ENCODE results near the gene ACKR3. TPM values are rescaled to one million over a fixed set of nuclear protein-coding genes. Genes with fewer than 3 reads are reported as not detected.

The ACKR3 gene
- total RNA-seq, 1 experiment from 2014 or later, result 19.6 TPM

GRCh38 chr2:236574000-236574399, 4.4 kb downstream of the ACKR3 start:
- no peaks in the 10 kb centered on the region; the same call in 1 of the 2 replicates for H4K20me1 ChIP-seq (ENCODE audit: insufficient read depth)
- peaks cover 60% of the 10 kb centered on the region for H3K27me3 ChIP-seq (ENCODE audit: insufficient read depth, low read depth)
- H3F3A ChIP-seq (ENCODE audit: insufficient read depth, low read depth), result no peaks in the 10 kb centered on the region
- H3K79me2 ChIP-seq (ENCODE audit: low read depth), result no peaks in the 10 kb centered on the region
- DNase-seq, result no peak
- no peaks in the 10 kb centered on the region for H3K36me3 ChIP-seq (ENCODE audit: low read depth)
- H3K9me3 ChIP-seq (ENCODE audit: insufficient read depth, low read depth), result no peaks in the 10 kb centered on the region
- POLR2A ChIA-PET (ENCODE audit: unreplicated experiment), result interaction anchor here (0.6 kb wide), 1 partner anchor 42 kb away, joined by 4 read pairs; no protein-coding TSS in a partner anchor
- no peak overlapping the region for H2AFZ ChIP-seq
- intact Hi-C loops (cut with micrococcal nuclease; ENCODE audit: unreplicated experiment), result no loop called here
- CTCF ChIA-PET, result no interaction called here
- H3K27ac ChIP-seq, result no peak overlapping the region
- H3K9me2 ChIP-seq (ENCODE audit: insufficient read depth), result no peaks in the 10 kb centered on the region
- peaks cover 5% of the 10 kb centered on the region; the same call in 1 of the 2 replicates for H3K4me1 ChIP-seq (replicated peaks; ENCODE audit: insufficient read depth)
- H3K4me2 ChIP-seq, result no peak overlapping the region
- no TSS peak for BruUV-seq (replicated peaks)
- TF ChIP-seq EZH2 (IDR thresholded peaks at IDR 0.05; ENCODE audit: low read depth), result no peak
- TF ChIP-seq CTCF (conservative IDR thresholded peaks at IDR 0.05), result no peak
- H3K4me3 ChIP-seq, result no peak overlapping the region

- H3K4me3 ChIP-seq, result no peak overlapping the region
- H3K4me2 ChIP-seq, result no peak overlapping the region
- no peaks in the 10 kb centered on the region for H3K9me2 ChIP-seq (ENCODE audit: insufficient read depth)
- no peaks in the 10 kb centered on the region for H3F3A ChIP-seq (ENCODE audit: insufficient read depth, low read depth)
- ChIA-PET CTCF (no interaction called here), POLR2A (ENCODE audit: unreplicated experiment) (interaction anchor here (0.6 kb wide), 1 partner anchor 42 kb away, joined by 4 read pairs; no protein-coding TSS in a partner anchor)
- no peaks in the 10 kb centered on the region for H3K79me2 ChIP-seq (ENCODE audit: low read depth)
- no peak overlapping the region for H2AFZ ChIP-seq
- intact Hi-C loops (cut with micrococcal nuclease; ENCODE audit: unreplicated experiment), result no loop called here
- H3K4me1 ChIP-seq (replicated peaks; ENCODE audit: insufficient read depth), result no peaks in the 10 kb centered on the region
- H3K27me3 ChIP-seq (ENCODE audit: insufficient read depth, low read depth), result peaks cover 64% of the 10 kb centered on the region
- DNase-seq, result no peak
- no peaks in the 10 kb centered on the region for H3K9me3 ChIP-seq (ENCODE audit: insufficient read depth, low read depth)
- no peaks in the 10 kb centered on the region for H3K36me3 ChIP-seq (ENCODE audit: low read depth)
- no peaks in the 10 kb centered on the region; the same call in 1 of the 2 replicates for H4K20me1 ChIP-seq (ENCODE audit: insufficient read depth)
- no peak overlapping the region for H3K27ac ChIP-seq
- TF ChIP-seq CTCF (conservative IDR thresholded peaks at IDR 0.05), result no peak
- TF ChIP-seq EZH2 (IDR thresholded peaks at IDR 0.05; ENCODE audit: low read depth), result no peak
- no TSS peak for BruUV-seq (replicated peaks)
Observed at GRCh38 chr2:236574424-236575145, 5.0 kb downstream of the ACKR3 start.

DNA sequence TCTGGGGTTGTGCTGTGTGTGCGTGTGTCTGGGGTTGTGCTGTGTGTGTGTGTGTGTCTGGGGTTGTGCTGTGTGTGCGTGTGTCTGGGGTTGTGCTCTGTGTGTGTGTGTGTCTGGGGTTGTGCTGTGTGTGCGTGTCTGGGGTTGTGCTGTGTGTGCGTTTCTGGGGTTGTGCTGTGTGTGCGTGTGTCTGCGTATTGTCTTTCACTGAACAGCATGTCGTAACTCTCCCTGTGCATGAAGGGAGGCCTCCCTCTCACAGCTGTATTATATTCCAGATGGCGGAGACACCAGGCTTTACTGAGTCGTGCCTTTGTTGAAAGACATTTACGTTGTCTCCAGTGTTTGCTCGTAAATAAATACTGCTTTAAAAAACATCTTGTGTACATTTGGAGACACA, 5.9 kb downstream of the ACKR3 start:
- Histone ChIP-seq H3K4me3 (no peak overlapping the region), H3K27me3 (ENCODE audit: insufficient read depth, low read depth) (peaks cover 72% of the 10 kb centered on the region), H3K4me1 (replicated peaks; ENCODE audit: insufficient read depth) (no peaks in the 10 kb centered on the region), H3F3A (ENCODE audit: insufficient read depth, low read depth) (no peaks in the 10 kb centered on the region), H3K4me2 (no peak overlapping the region), H3K9me3 (ENCODE audit: insufficient read depth, low read depth) (no peaks in the 10 kb centered on the region), H3K36me3 (ENCODE audit: low read depth) (no peaks in the 10 kb centered on the region), H3K79me2 (ENCODE audit: low read depth) (no peaks in the 10 kb centered on the region), H4K20me1 (ENCODE audit: insufficient read depth) (no peaks in the 10 kb centered on the region; the same call in 1 of the 2 replicates), H3K9me2 (ENCODE audit: insufficient read depth) (no peaks in the 10 kb centered on the region), H3K27ac (no peak overlapping the region), H2AFZ (no peak overlapping the region)
- no peak for TF ChIP-seq CTCF (conservative IDR thresholded peaks at IDR 0.05)
- no peak for TF ChIP-seq EZH2 (IDR thresholded peaks at IDR 0.05; ENCODE audit: low read depth)
- DNase-seq, result no peak
- BruUV-seq (replicated peaks), result no TSS peak
- ChIA-PET CTCF (no interaction called here), POLR2A (ENCODE audit: unreplicated experiment) (no interaction called here)
- intact Hi-C loops (cut with micrococcal nuclease; ENCODE audit: unreplicated experiment), result no loop called here
